Esophagus (tissue), 2 donors: Measurements from ENCODE around the gene ATG4D. TPM values are rescaled to one million over a fixed set of nuclear protein-coding genes. Genes with fewer than 3 reads are reported as not detected.

Source experiments
- polyA plus RNA-seq, 2 donors: library from polyadenylated mRNA; stranded (reverse); fragments of 200-250 nt; gene quantifications; one replicate each; pipeline ENCODE4 v1.2.3, GENCODE V29; 2013
- donor health status: healthy with polysubstance abuse.
- donor health status: Bipolar disorder and iron deficiency.

Gene ATG4D
- polyA plus RNA-seq, 2 donors, result 43.9 to 53.6 TPM

Other genes with a start within 250 kb of the ATG4D start
- 1 to 10 TPM; 2.0 to 8.2 TPM for gene ZGLP1, start 234.1 kb upstream of the ATG4D start, polyA plus RNA-seq
- 10 to 100 TPM; 18.3 to 18.5 TPM for gene FDX2, start 227.9 kb upstream of the ATG4D start, polyA plus RNA-seq
- gene RAVER1, start 210.4 kb upstream of the ATG4D start, polyA plus RNA-seq, result 1 to 10 TPM; 7.1 to 8.2 TPM
- 1 to 10 TPM; 3.8 to 5.8 TPM for gene ICAM3, start 204.3 kb upstream of the ATG4D start, polyA plus RNA-seq
- 10 to 100 TPM; 56.2 to 96.8 TPM for gene TYK2, start 163.3 kb upstream of the ATG4D start, polyA plus RNA-seq
- 100 to 1,000 TPM; 162 to 206 TPM for gene CDC37, start 140.4 kb upstream of the ATG4D start, polyA plus RNA-seq
- gene PDE4A, start 123.4 kb upstream of the ATG4D start, polyA plus RNA-seq, result 1 to 10 TPM; 1.2 to 1.3 TPM
- 10 to 100 TPM; 54.2 to 63.9 TPM for gene KEAP1, start 40.5 kb upstream of the ATG4D start, polyA plus RNA-seq
- gene S1PR5, start 26.5 kb upstream of the ATG4D start, polyA plus RNA-seq, result 10 to 100 TPM in 1 of 2 donors, 1 to 10 TPM in 1; 9.4 to 12.1 TPM
- gene KRI1, start 22.1 kb downstream of the ATG4D start, polyA plus RNA-seq, result 10 to 100 TPM; 16.4 to 25.3 TPM
- 10 to 100 TPM in 1 of 2 donors, 1 to 10 TPM in 1; 4.6 to 11.7 TPM for gene CDKN2D, start 25.1 kb downstream of the ATG4D start, polyA plus RNA-seq
- gene AP1M2, start 43.4 kb downstream of the ATG4D start, polyA plus RNA-seq, result 10 to 100 TPM; 54.2 to 55.4 TPM
- 10 to 100 TPM; 70.5 to 76.8 TPM for gene SLC44A2, start 81.6 kb downstream of the ATG4D start, polyA plus RNA-seq
- gene ILF3, start 110.4 kb downstream of the ATG4D start, polyA plus RNA-seq, result 100 to 1,000 TPM in 1 of 2 donors, 10 to 100 TPM in 1; 84.2 to 107 TPM
- gene QTRT1, start 157.5 kb downstream of the ATG4D start, polyA plus RNA-seq, result 10 to 100 TPM; 53.2 to 86.4 TPM
- gene DNM2, start 174.2 kb downstream of the ATG4D start, polyA plus RNA-seq, result 10 to 100 TPM; 68.4 to 87.9 TPM